Stimulated activated CD8-positive, alpha-beta memory T cell treated with anti-CD3 and anti-CD28 coated beads, Interleukin-15, amount 100 ng/mL, for 48 hours (primary cell): ENCODE results near the gene P3H4.

ENCODE experiments used
- DNase-seq, 2 donors: peaks; one replicate each; pipeline ENCODE4 v3.0.0-alpha.2; 2020; ENCODE audit warnings: low read depth in 2 of 2

P3H4 gene

GRCh38 chr17:41821776-41822175 lies 10.0 kb upstream of the P3H4 start:
- DNase-seq: no peak

- no peak for DNase-seq
Measured at GRCh38 chr17:41818024-41818423, 6.3 kb upstream of the P3H4 start.

DNA sequence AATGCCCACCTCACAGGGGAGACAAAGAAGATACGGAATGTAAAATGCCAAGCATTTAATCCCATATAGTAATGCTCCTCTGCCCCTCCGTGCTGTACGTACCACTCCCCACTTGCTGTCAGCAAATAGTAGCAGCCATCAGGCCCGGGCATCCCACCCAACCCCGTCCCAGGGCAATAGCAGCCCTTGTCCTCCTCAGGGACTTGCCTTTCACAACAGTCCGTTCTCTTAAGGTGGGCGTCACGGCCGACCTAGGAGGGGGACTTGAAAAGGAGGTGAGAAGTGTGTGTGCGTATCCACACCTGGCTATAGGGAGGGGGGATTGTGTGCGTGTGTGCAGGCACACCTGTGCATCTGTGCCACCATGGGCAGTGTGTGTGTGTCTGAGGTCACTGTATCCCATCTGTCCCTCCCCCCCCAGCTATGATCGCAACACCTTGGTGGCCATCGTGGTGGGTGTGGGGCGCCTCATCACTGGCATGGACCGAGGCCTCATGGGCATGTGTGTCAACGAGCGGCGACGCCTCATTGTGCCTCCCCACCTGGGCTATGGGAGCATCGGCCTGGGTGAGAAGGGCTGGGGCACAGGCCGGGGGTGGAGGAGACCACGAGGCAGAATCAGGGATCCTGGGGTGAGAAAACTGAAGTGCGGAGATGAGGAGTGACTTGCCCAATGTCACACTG lies 5.0 kb upstream of the P3H4 start:
- DNase-seq: no peak

GRCh38 chr17:41814195-41814594 lies 2.4 kb upstream of the P3H4 start:
- DNase-seq: no peak

DNA sequence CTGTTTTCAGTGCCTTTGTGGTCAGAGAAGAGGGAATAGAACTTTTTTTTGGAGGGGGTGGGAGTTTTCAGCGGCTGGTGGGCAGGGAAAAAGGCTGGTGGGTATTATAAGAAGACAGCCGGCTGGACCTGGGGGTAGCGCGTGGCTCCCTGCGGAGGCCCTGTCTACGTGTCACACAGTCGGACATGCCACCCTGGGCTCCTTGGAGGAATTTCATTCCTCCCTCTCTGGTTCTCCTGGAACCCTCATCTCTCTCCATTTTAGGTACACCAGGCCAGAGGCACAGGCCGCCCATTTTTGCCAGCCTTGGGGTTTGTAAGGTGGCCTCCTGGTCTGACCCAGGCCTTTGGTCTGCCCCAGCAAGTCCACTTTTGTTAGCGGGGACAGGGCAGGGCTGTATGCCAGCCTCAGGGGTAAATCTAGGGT lies 2.0 kb upstream of the P3H4 start:
- no peak for DNase-seq

DNA sequence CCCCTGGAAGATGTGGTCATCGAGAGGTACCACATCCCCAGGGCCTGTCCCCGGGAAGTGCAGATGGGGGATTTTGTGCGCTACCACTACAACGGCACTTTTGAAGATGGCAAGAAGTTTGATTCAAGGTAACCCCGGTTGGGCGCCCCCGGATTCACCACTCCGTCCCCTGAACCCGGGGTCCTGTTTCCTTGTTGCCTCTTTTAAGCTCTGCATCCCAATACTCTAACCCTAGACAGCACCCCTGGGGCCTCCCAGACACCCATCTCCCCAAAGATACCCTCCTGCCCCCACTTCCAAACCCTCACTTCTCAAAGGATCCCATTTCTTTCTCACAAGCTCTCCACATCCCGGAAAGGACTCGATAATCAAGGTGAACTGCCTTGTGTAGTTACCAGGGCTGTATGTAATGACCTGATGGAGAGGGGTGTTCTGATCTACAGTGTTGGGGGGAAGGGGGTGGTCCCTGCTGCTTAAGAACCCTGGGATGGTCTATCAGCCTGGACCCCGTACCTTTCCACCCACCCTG lies 1.5 kb upstream of the P3H4 start:
- no peak for DNase-seq

- no peak for DNase-seq
Measured at GRCh38 chr17:41812381-41813151, 817 bp upstream of the P3H4 start, which contains the start of gene FKBP10. Gene FKBP10, plus strand, starts transcription at chr17:41813004. Its CDS starts 31 bp downstream, at chr17:41813035.

GRCh38 chr17:41810659-41811548 lies 845 bp downstream of the P3H4 start:
- DNase-seq: no peak

DNA sequence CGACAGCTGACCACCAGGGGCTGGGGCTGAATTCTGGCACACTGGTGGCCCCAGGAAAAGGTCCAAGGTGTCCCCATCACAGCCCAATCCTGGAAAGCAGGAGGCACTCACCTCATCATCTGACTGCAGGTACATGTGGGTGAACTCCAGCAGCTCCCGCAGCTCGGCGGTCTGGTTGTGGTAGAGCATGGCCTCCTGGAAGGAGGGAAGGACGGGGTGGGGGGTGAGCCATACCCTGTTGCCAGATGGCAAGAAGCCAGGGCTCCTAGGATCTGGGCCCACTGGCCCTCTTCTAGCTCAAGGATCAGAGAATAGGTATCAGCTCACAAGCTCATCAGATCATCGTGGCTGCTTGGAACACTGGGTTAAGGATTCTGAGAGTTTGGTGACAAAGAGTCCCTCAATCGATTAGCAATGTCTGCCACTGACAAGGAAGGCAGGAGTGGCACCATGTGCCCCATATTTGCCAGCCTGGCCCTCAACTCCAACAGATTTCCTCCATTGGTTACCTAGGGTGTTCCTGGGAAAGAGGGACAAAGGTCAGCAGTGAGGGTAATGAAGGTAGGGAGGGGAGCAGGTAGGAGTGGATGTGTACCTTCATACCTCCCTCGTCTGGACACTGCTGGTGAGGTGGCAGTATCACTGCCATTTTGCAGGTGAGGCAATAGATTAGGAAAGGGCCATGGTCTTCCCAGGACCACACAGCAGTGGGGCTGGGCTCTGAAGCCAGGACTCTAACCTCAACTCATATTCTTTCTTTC lies 4.9 kb downstream of the P3H4 start:
- DNase-seq: no peak

DNA sequence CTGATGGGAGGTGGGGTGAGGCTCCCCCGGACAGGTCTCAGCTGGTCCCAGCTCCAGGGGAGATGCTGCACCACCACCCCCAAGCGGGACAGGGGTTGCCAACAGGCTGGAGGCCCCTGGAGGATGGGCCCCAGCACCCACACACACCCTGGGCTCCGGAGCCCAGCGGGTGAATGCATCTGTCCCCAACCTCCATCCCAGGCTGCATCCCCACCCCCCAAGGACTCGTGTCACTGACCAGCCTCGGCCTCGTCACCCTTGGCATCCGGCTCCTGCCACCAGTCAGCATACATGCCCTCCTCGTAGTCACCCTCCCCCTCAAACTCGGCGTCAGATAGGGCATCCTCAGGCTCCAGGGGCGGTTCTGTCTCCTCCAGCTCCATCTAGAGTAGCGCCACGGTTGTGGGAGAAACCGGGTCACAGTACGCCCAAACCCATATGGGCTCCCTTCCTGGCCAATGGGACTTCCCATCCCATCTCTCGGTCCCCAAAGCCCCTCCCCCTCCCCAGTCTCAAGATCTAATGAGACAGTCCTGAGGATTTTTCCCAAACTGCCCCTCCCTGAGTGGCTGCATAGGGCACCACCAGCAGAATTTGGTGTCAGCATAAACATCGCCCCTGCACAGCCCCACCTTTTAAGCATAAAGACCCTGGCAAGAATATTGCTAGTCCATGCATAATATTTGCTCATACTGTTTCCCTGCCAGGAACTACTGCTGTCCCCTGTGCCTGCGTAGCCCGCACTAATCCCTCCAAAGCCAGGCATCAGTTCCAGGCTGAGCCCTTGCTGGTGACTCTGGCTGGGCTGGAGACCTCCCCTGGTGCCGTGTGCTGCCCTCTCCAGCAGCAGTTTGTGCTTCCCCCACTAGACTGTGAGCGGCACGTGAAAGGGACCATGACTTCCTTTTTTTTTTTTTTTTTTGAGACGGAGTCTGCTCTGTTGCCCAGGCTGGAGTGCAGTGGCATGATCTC lies 8.4 kb downstream of the P3H4 start:
- no peak for DNase-seq

DNA sequence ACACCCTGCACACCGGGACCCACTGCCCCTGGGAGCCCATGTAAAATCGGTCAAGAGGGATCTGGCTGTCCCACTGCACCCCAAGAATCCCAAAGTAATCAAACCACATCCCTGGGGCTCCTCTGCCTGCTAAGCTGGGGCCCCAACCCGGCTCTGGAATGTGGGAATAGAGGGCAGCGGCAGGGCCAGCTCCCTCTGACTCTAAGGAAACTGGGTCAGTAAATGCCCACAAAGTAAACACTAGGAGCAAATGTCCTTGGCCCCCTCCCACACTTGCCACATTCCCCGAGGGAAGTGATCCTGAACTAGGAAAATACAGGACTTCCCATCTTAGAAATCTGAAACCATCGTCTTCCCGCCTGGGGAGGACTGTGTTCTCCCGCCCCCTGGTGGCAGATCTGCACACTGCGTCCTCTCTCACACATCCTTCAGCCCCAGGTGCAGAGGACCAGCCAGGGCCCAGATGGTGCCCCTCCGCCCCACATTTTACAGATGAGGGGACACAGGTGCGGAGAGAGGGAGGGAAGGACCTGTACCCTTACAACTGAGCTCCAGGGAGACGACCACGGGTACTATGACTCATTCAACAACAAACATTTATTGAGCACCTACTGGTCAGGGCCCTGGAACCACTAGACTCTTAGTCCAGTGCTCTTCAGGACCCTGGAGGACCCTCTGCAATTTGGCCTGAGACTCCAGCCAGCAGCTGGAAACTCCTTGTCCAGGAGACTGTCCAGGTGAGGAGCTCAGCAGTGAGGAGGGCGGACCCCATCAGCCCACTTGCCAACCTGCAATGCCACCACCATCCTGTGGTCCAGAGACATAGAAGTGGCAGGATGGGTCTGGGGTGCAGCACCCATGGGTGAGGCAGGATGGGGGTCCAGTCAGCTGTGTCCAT lies 10.1 kb downstream of the P3H4 start:
- peak in 1 of 2 donors; percentile 36 for DNase-seq

GRCh38 chr17:41800601-41801373 lies 11.0 kb downstream of the P3H4 start:
- no peak for DNase-seq

DNA sequence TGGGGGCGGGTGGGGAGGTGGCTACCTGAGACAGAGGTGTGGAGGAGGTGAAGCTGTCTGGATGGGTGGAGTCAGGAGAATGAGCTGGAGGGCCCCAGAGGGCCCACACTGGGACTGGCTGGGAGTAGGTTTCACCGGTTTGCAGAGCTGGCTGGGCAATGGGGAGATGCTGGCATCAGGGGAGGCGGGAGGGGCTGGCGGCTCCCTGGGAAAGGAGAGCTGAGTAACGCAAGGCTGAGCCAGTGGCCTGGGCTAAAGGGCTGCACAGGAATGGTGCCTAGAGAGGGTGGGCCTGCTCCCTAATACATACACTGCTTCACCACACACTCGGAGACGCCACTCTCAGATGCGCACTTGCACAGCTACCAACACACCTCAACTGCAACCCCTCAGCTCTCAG lies 12.4 kb downstream of the P3H4 start:
- DNase-seq: no peak

- no peak for DNase-seq
Measured at GRCh38 chr17:41797377-41797776, 14.4 kb downstream of the P3H4 start.

DNA sequence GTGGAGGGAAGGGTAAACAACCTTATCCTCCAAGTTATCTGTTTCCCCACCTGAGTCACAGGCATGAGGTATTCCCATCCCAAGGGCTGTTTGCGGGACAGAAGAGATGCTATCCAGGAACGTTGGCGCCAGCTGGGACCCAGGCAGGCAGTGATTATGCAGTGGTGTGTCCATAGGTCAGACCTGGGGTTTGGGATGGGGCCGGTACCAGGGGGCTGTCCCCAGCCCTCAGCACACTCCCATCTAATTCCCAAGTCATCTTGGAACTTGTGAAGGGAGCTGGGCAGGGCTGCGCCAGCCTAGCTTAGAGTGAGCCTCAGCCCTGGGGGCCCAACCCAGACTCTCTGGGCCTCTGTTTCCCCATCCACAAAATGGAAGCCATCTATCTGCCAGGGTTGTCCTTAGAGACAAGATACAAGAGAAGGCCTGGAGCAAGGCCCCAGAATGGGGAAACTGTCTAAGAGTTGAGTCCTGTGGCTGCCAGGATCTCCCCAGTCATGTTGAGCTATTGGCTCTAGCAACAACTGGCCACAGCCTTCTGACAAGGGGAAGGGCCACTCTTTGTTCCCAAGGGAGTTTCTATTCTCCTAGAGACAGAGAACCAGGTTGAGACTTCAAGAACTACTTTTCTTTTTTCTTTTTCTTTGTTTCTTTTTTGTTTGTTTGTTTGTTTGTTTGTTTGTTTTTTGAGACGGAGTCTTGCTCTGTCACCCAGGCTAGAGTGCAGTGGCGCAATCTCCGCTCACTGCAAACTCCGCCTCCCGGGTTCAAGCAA lies 15.4 kb downstream of the P3H4 start:
- no peak for DNase-seq

- DNase-seq: no peak
Measured at GRCh38 chr17:41794540-41794975, 17.2 kb downstream of the P3H4 start.

GRCh38 chr17:41793784-41794539 lies 17.8 kb downstream of the P3H4 start:
- DNase-seq: no peak
